Posterior vena cava (tissue), 2 donors: Measurements from ENCODE around the gene EPG5. TPM values are rescaled to one million over a fixed set of nuclear protein-coding genes. Genes with fewer than 3 reads are reported as not detected.
"Not testable (repeated sequence)": the region's sequence is repeated elsewhere in the genome, so short reads cannot be mapped to it uniquely, and the experiment has no call there.

Source experiments
- DNase-seq: peaks from one replicate; pipeline ENCODE4 v3.0.0-alpha.2; 2020; ENCODE audit warnings: low spot score
- intact Hi-C, 2 donors: fragments of 100-400 bp; cut with DNase I; formaldehyde crosslinking; loops; one replicate each; pipeline versions ENCODE4 v1.14.1 to v1.14.2; 2022 to 2023
- long read RNA-seq, 2 donors: library from polyadenylated mRNA; unstranded; transcript quantifications; one replicate each; pipeline ENCODE4 v2.0.0, GENCODE V29; 2020 to 2021
- total RNA-seq, 2 donors: library from RNA; stranded (reverse); fragmentation: NEBNext Ultra II Directional; extraction: Animal tissue kit (Norgen Biotek cat#: 25700); gene quantifications; one replicate each; pipeline ENCODE4 v1.2.1, GENCODE V29; 2021
- donor health status: DM: yes; HTN: yes; CAD: no.
- donor health status: DM: yes; HTN: yes; CAD: no.

EPG5 gene, protein sequence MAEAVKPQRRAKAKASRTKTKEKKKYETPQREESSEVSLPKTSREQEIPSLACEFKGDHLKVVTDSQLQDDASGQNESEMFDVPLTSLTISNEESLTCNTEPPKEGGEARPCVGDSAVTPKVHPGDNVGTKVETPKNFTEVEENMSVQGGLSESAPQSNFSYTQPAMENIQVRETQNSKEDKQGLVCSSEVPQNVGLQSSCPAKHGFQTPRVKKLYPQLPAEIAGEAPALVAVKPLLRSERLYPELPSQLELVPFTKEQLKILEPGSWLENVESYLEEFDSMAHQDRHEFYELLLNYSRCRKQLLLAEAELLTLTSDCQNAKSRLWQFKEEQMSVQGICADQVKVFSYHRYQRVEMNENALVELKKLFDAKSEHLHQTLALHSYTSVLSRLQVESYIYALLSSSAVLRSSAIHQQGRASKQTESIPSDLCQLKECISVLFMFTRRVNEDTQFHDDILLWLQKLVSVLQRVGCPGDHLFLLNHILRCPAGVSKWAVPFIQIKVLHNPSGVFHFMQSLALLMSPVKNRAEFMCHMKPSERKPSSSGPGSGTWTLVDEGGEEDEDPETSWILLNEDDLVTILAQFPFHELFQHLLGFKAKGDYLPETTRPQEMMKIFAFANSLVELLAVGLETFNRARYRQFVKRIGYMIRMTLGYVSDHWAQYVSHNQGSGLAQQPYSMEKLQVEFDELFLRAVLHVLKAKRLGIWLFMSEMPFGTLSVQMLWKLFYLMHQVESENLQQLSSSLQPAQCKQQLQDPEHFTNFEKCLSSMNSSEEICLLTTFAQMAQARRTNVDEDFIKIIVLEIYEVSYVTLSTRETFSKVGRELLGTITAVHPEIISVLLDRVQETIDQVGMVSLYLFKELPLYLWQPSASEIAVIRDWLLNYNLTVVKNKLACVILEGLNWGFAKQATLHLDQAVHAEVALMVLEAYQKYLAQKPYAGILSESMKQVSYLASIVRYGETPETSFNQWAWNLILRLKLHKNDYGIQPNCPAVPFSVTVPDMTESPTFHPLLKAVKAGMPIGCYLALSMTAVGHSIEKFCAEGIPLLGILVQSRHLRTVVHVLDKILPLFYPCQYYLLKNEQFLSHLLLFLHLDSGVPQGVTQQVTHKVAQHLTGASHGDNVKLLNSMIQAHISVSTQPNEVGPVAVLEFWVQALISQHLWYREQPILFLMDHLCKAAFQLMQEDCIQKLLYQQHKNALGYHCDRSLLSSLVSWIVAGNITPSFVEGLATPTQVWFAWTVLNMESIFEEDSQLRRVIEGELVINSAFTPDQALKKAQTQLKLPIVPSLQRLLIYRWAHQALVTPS (N-terminal part only)
- total RNA-seq: 10 to 100 TPM; 20.1 to 20.2 TPM
- long read RNA-seq, donor 1, partial matches to known transcripts: 3 of 6 reads
- long read RNA-seq, donor 1, other reads (novel, unspliced or antisense): 3 of 6 reads
- long read RNA-seq, donor 2, partial matches to known transcripts: 0 of 3 reads
- long read RNA-seq, donor 2, other reads (novel, unspliced or antisense): 3 of 3 reads

DNA sequence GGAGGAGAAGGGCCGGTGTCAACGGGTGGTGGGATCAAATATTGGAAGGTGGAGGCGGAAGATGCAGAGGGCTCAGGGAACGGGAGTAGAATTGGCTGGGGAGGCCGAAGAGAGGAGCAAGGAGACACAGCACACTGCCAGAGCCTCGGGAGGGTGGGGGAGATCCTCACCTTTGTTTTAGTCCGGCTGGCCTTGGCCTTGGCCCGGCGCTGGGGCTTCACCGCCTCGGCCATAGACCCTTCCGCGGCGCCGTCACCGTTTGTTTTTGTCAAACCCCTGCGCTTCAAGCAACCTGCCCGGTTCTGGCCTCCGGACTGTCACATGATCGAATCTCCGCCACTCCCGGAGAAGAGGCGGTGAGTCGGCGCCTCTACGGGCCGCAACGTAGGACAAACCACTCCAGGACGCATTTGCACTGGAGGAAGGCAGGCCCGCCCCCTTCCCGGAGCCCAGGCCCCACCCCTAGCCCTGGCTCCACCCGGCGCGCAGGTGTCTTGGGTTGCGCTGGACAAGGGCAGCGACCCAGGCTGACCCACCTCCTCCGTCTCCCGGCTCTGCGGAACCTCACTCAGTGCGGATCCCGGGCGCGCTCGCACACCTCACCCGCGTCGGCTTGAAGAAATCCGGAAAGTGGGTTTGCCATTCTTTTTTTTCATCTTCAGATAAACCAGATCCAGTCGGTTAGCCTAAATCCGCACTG is at the start of gene EPG5:
TSS of gene EPG5 (minus strand) at position 323 of the 700 bp plus-strand sequence. CDS start at position 233, 90 bp downstream.
- intact Hi-C loops: loop anchor here in 1 of 2 donors (5.0 kb wide), 1 partner anchor 105 kb away; the partner anchor contains the start of gene PSTPIP2
- peak; percentile 98 for DNase-seq

DNA sequence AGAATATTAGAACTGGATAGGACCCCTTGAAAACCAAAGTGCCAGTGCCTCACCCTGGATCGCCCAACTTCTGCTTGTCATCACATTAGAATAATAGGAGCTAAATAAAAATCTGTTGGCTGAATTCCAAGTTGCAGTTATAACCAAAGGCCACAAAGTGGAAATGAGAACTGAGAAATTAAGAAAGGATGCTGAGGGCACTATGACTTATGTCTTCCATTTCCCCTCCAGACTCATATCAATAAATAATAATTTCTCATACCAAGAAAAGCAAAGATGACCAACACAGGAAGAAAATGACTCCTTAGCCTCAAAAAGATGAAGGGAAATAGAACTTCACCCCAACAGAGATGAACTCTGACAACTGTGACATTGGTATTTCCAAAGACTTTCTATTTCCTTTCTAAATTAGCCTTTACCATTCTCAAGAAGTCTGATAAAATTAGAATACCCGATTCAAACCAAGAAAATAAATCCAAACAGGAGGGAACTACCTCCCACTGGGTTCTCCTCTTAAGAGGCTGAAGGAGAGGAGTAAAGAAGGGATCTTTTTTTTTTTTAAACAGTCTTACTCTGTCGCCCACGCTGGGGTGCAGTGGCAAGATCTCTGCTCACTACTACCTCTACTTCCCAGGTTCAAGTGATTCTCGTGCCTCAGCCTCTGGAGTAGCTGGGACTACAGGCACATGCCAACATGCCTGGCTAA is 46.5 kb upstream of the EPG5 start:
- DNase-seq: no peak
- intact Hi-C loops: no loop called here

DNA sequence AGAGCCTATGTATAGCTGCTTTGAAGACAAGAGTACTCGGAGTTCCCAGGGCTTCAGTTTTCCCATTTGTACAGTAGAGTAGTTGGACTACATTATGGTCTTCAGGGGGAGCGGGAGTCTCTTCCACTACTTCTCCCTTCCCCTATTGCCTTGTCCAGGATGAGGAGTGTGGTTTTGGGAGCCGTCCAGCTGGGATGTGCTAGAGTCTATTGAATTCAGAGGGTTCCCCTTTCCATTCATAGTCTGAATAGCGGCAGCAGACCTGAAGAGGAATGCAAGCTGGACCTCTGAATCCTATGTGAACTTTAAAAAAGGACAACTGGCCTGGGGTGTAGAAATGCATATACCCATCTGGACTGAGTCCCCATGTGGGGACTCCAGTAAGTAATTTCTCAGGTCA is 43.5 kb upstream of the EPG5 start:
- intact Hi-C loops: no loop called here

DNA sequence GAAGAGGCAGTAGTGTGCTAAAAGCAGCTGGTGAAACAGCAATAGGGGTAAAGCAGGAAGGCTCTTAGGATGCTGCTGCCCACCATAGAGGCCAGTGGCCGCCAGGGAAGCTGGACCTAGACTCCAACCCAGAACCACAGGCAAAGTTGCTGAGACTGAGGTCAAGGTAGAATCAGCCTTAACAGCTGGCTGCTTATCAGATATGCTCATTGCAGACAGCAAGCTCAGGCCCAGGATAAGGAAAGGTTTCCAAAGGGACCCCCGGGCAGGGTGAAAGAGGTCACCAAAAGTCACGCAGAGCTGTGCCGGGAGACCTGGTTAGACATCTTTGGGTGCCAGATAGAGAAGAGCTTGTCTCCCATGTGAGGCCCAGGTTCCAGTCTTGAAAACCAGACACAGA is 42.9 kb upstream of the EPG5 start:
- intact Hi-C loops: no loop called here
- no peak for DNase-seq

More for the DNA sequence above, 43.5 kb upstream of the EPG5 start:
- DNase-seq: no peak

DNA sequence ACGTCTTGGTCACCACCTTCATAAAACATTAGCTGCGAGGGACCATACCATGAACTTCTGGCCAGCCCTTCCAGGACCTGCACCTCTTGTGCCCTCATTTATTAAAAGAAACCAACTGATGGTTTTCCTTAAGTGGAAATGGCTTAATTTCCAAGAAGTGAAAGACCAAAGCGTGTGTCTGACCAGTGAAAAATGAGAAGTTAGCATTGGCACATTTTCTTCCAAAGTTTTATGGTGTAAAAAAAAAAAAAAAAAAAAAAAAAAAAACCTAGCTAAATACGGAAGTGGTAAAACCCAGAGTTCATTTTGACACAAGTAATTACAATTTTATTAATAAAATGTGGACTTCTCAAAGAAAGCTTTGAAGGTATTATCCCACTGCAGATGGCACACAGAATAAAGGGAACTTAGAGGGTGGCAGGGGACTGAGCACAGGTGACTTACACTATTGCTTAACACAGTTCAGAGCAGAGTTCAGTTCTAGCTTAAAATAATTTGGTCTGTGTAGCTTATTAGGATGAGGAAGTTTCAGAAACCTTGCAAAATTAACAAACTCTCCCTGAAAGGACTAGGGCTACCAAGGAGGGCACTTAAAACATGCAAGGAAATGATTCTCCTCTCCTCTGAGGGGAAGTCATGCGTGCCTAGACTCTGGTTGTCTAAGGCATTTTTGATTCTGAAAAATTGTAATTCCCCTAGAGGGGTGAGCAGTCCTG is 42.2 kb upstream of the EPG5 start:
- intact Hi-C loops: no loop called here
- no peak for DNase-seq

DNA sequence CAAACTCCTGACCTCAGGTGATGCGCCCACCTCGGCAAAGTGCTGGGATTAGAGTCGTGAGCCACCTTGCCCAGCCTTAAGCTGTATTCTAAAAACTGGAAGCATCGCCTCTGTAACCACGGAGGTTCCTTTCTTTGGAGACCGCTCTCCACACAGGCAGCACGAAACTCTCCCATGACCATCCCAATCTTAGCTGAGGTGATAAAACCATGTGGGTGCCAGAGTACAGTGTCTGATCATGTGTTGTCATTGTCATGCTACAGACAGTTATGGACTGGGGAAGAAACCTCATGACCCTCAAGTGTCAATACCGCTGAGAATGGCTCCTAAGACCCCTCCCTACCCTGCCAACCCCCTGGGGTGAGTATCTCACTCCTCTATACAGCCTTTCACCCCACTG is 41.4 kb upstream of the EPG5 start:
- DNase-seq: no peak

DNA sequence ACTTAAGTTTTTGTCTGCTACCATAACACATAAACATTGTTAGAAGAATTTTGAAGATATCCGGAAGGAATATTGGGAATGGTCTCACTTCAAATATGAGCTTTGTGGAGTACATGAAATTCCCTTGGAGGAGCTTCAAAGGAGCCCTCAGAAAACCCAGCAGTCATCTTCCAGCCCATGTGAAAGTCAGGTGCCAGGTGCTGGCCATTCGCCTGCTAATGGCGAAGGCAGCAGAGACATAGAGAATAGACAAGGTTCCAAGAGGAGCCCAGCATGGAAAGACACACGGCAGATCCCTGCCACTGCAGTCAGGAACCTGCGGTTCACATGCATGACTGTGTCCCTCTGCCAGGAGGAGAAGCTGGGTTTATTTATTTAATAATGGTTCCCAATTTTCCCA is 40.0 kb upstream of the EPG5 start:
- intact Hi-C loops: no loop called here
- no peak for DNase-seq

More for the DNA sequence above, 41.4 kb upstream of the EPG5 start:
- intact Hi-C loops: no loop called here

DNA sequence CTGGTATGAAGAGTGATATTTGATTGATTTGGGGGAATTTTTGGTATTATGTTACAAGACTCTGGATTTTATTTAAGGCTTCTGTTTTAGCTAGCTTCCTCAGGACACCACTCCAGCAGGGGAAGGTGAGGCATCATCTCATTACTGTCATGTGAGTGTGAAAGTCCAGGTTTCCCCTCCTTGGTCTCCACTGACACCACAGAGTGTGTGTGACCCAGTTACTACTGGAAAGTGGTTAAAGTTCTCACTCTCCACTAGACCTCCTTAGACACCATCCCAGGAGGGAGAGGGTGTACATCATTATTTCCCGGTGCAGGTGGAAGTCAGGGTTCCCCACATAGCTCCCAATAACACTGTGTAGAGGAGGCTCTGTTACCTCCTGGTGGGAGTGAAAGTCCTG is 35.8 kb upstream of the EPG5 start:
- no peak for DNase-seq
- intact Hi-C loops: no loop called here

DNA sequence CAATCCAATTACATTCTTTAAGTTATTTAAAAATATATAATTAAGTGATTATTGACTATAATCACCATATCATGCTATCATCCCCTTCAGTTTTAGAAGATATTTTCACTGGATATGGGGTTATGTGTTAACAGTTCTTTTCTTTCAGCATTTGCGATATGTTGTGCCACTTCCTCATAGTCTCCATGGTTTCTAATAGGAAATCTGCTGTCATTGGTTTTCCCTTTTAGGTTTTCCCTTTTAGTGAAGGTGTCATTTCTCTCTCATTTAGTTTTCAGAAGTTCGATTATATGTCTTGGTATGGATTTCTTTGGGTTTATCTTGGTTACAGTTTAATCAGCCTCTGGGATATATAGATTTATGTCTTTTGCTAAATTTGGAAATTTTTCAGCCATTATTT is 34.8 kb upstream of the EPG5 start:
- intact Hi-C loops: no loop called here

DNA sequence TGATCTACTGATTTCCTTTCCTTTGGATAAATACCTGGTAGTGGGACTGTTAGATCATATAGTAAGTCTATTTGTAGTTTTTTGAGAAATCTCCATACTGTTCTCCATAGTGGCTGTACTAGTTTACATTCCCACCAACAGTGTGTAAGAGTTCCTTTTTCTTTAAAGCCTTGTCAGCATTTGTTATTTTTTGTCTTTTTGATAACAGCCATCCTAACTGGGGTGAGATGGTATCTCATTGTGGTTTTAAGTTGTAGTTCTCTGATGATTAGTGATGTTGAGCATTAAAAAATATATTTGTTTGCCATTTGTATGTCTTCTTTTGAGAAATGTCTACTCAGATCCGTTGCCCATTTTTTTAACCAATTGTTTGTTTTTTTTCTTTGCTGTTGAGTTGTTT is 33.9 kb upstream of the EPG5 start:
- no peak for DNase-seq
- intact Hi-C loops: no loop called here

More for the DNA sequence above, 34.8 kb upstream of the EPG5 start:
- no peak for DNase-seq

DNA sequence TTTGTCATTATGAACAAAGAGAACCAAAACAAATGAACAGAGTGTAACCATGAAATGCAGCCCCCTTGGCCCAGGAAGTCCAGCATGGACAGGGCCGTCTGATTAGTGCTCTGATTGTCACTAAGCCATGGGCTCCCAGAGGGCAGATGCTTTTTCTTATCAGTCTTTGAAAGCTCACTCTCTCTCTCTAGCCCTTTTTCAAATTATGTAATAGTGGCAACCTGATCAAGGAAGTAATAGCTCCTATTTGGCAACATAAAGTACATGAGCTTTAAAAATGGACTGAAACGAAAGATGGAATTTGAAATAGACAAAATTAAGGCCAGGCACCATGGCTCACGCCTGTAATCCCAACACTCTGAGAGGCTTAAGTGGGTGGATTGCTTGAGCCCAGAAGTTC is 32.4 kb upstream of the EPG5 start:
- no peak for DNase-seq
- intact Hi-C loops: loop anchor here in 1 of 2 donors (10.0 kb wide), 1 partner anchor 65 kb away; no protein-coding TSS in a partner anchor

DNA sequence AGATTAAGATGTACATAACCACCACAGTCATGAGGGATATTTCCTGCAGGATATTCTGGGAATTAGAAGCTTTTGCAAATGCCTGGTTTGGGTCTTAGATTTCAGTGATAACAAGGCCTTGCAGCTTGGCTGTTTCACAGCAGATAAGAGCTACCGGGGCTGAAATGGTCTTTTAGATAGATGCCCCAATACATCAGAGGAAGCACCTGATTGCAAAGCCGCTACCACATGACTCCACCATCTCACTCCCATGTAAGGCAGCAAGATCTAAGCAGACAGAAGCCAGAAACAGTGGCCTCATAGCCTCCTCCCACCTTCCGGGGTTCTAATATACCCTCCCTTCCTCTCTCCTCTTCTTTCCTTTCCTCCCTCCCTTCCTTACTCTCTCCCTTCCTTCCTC is 31.1 kb upstream of the EPG5 start:
- intact Hi-C loops: loop anchor here in 1 of 2 donors (10.0 kb wide), 1 partner anchor 67 kb away; no protein-coding TSS in a partner anchor
- DNase-seq: no peak

DNA sequence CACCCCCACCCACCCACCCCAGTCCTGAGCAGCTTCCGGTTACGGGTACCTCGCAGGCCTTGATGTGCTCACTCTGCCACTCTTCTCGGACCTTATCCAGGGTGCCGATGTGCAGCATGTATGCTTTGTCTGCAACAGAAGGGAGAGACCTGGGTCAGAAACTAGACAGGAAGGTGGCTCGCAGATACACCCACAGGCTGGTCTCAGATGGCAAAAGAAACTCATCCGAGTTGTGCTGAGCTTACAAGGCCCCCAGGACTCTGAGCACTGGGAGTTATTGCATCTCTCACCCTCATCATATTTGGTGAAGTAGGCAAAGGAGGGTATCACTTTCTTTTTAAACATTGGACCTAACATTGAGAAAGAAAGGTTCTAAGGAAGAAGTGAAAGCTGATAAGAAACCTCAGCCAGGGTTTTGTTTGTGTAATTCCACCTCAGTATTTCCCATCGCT is 30.6 kb upstream of the EPG5 start:
- intact Hi-C loops: loop anchor here in 1 of 2 donors (10.0 kb wide), 1 partner anchor 67 kb away; no protein-coding TSS in a partner anchor
- DNase-seq: no peak

DNA sequence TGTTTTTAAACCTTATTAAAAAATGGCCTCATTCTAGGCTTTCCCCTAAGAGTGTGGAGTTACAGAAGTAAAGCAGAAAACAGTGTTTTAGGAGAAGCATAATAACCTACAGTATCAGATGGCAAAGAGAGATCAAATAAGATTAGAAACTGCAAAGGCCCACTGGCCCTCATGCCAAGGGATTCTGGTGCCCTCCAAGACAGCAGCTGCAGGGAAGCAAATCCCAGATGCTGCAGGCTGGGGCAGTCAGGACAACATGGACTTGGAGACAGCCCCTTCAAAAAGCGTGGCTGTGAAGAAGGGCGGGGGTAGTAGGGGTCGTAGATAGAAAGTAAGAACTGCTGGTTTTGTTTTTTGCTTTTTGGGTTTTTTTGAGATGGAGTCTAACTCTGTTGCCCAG is 28.3 kb upstream of the EPG5 start:
- no peak for DNase-seq
- intact Hi-C loops: loop anchor here in 1 of 2 donors (10.0 kb wide), 1 partner anchor 69 kb away; no protein-coding TSS in a partner anchor

DNA sequence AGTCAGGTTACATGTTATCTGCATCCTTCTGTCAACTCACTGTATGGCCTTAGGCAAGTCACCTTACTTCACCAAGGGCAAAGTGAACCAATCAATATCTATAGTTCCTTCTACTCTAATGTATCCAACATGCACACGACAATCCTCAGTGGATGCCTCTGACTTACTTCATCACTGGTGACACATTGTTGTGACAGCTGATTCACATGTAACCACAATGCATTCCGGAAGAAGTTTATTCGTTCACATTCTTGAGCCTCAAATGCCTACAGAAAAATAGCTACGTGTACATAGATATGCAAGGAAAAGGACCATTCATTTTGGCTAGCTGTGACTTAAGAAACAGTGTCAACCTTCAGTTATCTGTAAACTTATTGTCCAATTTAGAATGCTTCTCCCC is 26.3 kb upstream of the EPG5 start:
- DNase-seq: no peak
- intact Hi-C loops: loop anchor here in 1 of 2 donors (10.0 kb wide), 1 partner anchor 71 kb away; no protein-coding TSS in a partner anchor

DNA sequence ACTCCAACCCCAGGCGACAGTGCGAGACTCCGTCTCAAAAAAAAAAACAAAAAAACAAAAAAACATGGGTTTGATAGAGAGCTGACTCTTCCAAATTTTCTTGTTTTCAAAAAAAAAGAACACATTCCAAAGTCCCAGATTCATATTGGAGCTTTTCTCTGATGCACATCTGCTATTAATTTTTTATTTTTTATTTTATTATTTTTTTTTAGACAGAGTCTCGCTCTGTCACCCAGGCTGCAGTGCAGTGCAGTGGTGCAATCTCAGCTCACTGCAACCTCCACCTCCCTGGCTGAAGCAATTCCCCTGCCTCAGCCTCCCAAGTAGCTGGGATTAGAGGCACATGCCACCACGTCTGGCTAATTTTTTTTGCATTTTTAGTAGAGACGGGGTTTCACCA is 25.4 kb upstream of the EPG5 start:
- intact Hi-C loops: loop anchor here in 1 of 2 donors (10.0 kb wide), 1 partner anchor 72 kb away; no protein-coding TSS in a partner anchor
- DNase-seq: not testable (repeated sequence)

DNA sequence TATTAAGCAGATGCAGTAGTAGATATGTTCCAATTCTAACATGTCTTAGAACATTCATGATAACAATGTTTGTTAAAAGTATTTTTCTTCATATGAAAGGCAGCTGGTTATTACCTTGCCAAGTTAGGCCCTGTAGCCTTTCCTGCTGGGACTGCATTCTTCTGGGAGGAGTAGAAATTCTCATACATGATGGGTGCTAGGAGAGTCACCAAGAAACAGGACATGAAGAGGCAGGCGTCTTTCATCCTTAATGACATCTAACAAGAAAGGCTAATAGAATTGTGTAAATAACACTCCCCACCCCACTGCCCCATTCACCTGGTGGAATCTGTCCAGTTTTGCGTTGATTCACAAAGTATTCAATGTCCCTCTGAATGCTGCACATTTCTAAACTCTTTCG is 24.7 kb upstream of the EPG5 start:
- no peak for DNase-seq

More for the DNA sequence above, 24.7 kb upstream of the EPG5 start:
- intact Hi-C loops: loop anchor here in 1 of 2 donors (10.0 kb wide), 1 partner anchor 73 kb away; no protein-coding TSS in a partner anchor
